Measurements from ENCODE around the gene CNIH1. TPM values are rescaled to one million over a fixed set of nuclear protein-coding genes. Genes with fewer than 3 reads are reported as not detected.

CNIH1 gene
- total and polyA plus RNA-seq, 7 donors = 97.6 to 261 (median 147) TPM

GRCh38 chr14:54453252-54453651 lies 12.1 kb upstream of the CNIH1 start:
- Histone ChIP-seq H3K4me1 (no peaks in the 10 kb centered on the region), H3K27ac (no peak overlapping the region), H3K36me3 (no peaks in the 10 kb centered on the region), H3K9me3 (no peaks in the 10 kb centered on the region), H3K4me3 (no peak overlapping the region), H3K27me3 (no peaks in the 10 kb centered on the region)
- no peak for DNase-seq
- intact Hi-C loops (cut with DNase I) = no loop called here
- TF ChIP-seq POLR2AphosphoS5 (IDR thresholded peaks at IDR 0.05) (no peak), EP300 (IDR thresholded peaks at IDR 0.05) (no peak), POLR2A (IDR thresholded peaks at IDR 0.05) (no peak), CTCF (IDR thresholded peaks at IDR 0.05) (no peak)
- 98% methylated on average over 3 of the region's 3 CpGs for WGBS, 2 donors

GRCh38 chr14:54451961-54452360 lies 10.8 kb upstream of the CNIH1 start:
- Histone ChIP-seq H3K27ac (no peak overlapping the region), H3K36me3 (no peaks in the 10 kb centered on the region), H3K4me3 (no peak overlapping the region), H3K9me3 (no peaks in the 10 kb centered on the region), H3K4me1 (no peaks in the 10 kb centered on the region), H3K27me3 (no peaks in the 10 kb centered on the region)
- WGBS, 2 donors = 84 to 90% methylated on average over 3 of the region's 3 CpGs
- no peak for DNase-seq
- TF ChIP-seq POLR2A (IDR thresholded peaks at IDR 0.05) = no peak
- TF ChIP-seq CTCF (IDR thresholded peaks at IDR 0.05) = no peak
- TF ChIP-seq EP300 (IDR thresholded peaks at IDR 0.05) = no peak
- TF ChIP-seq POLR2AphosphoS5 (IDR thresholded peaks at IDR 0.05) = no peak
- intact Hi-C loops (cut with DNase I) = no loop called here

GRCh38 chr14:54451121-54451601 lies 10.0 kb upstream of the CNIH1 start:
- intact Hi-C loops (cut with DNase I) = no loop called here
- WGBS, 2 donors = 93% methylated on average over 7 of the region's 7 CpGs
- Histone ChIP-seq H3K4me1 (peaks cover 0 to 7% (median 6%) of the 10 kb centered on the region in 4 donors), H3K27me3 (no peaks in the 10 kb centered on the region), H3K9me3 (no peaks in the 10 kb centered on the region), H3K27ac (no peak overlapping the region), H3K36me3 (no peaks in the 10 kb centered on the region), H3K4me3 (no peak overlapping the region)
- no peak for TF ChIP-seq POLR2AphosphoS5 (IDR thresholded peaks at IDR 0.05)
- no peak for TF ChIP-seq POLR2A (IDR thresholded peaks at IDR 0.05)
- no peak for TF ChIP-seq CTCF (IDR thresholded peaks at IDR 0.05)
- no peak for TF ChIP-seq EP300 (IDR thresholded peaks at IDR 0.05)
- DNase-seq = no peak

- H3K9me3 ChIP-seq = no peaks in the 10 kb centered on the region
- 56 to 68% methylated on average over 3 of the region's 3 CpGs for WGBS, 2 donors
- TF ChIP-seq CTCF (IDR thresholded peaks at IDR 0.05) (no peak), POLR2AphosphoS5 (IDR thresholded peaks at IDR 0.05) (no peak), EP300 (IDR thresholded peaks at IDR 0.05) (no peak), POLR2A (IDR thresholded peaks at IDR 0.05) (no peak)
- H3K4me3 ChIP-seq = no peak overlapping the region
- intact Hi-C loops (cut with DNase I) = no loop called here
- H3K36me3 ChIP-seq = no peaks in the 10 kb centered on the region
- peaks cover 0 to 13% (median 12%) of the 10 kb centered on the region in 4 donors for H3K4me1 ChIP-seq
- no peaks in the 10 kb centered on the region for H3K27me3 ChIP-seq
- H3K27ac ChIP-seq = no peak overlapping the region
- no peak for DNase-seq
Observed at GRCh38 chr14:54450535-54450934, 9.4 kb upstream of the CNIH1 start.

- H3K27me3 ChIP-seq = no peaks in the 10 kb centered on the region
- intact Hi-C loops (cut with DNase I) = no loop called here
- no peaks in the 10 kb centered on the region for H3K36me3 ChIP-seq
- H3K9me3 ChIP-seq = no peaks in the 10 kb centered on the region
- 18 to 70% methylated on average over 8 of the region's 8 CpGs for WGBS, 2 donors
- no peak overlapping the region for H3K27ac ChIP-seq
- peaks cover 0 to 26% (median 21%) of the 10 kb centered on the region in 4 donors for H3K4me1 ChIP-seq
- DNase-seq = no peak
- TF ChIP-seq POLR2AphosphoS5 (IDR thresholded peaks at IDR 0.05) = no peak
- TF ChIP-seq POLR2A (IDR thresholded peaks at IDR 0.05) = no peak
- no peak for TF ChIP-seq EP300 (IDR thresholded peaks at IDR 0.05)
- TF ChIP-seq CTCF (IDR thresholded peaks at IDR 0.05) = no peak
- no peak overlapping the region for H3K4me3 ChIP-seq
Observed at GRCh38 chr14:54447231-54447692, 6.1 kb upstream of the CNIH1 start.

All from sigmoid colon (tissue), 7 donors.